Non-pigmented ciliary epithelial cell (primary cell): Measurements from ENCODE around the gene CMC1.
A peak's percentile ranks its signal among the peaks of the same experiment; 100 is the strongest.
"Not testable (repeated sequence)": the region's sequence is repeated elsewhere in the genome, so short reads cannot be mapped to it uniquely, and the experiment has no call there.

Experiments used
- DNase-seq: peaks from one replicate; pipeline ENCODE4 v3.0.0-alpha.2; 2010; ENCODE audit warnings: low read depth

CMC1 gene, protein sequence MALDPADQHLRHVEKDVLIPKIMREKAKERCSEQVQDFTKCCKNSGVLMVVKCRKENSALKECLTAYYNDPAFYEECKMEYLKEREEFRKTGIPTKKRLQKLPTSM

GRCh38 chr3:28241221-28242160, at the start of gene CMC1:
CMC1 (plus strand) TSS chr3:28241619; CDS start chr3:28241794, 175 bp downstream.
- DNase-seq: peak; percentile 77

GRCh38 chr3:28198161-28198560, 43.3 kb upstream of the CMC1 start:
- no peak for DNase-seq

DNA sequence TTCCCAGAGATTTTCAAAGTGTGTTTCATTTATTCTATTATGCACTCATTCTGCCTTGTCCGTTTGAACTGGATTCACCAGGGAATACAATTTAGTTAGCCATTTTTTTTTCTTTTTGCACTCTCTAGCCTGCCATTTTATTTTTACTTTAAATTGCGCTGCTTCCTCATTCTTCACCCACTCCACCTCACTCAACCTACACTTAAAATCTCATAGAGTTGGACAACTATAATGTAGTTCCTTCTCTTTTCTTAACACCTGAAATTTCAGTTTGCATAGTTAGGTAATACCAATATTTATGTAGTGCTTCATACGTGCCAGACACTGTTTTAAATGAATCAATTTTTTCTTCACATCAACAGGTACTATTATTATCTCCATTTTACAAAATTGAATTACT, 42.4 kb upstream of the CMC1 start:
- no peak for DNase-seq

GRCh38 chr3:28199643-28200042, 41.8 kb upstream of the CMC1 start:
- not testable (repeated sequence) for DNase-seq

DNA sequence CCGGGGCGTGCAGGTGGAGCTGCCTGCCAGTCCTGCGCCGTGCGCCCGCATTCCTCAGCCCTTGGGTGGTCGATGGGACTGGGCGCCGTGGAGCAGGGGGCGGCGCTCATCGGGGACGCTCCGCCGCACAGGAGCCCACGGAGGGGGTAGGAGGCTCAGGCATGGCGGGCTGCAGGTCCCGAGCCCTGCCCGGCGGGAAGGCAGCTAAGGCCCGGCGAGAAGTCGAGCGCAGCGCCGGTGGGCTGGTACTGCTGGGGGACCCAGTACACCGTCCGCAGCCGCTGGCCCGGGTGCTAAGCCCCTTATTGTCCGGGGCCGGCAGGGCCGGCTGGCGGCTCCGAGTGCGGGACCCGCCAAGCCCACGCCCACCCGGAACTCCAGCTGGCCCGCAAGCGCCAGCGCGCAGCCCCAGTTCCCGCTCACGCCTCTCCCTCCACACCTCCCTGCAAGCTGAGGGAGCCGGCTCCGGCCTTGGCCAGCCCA, 41.0 kb upstream of the CMC1 start:
- DNase-seq: not testable (repeated sequence)

GRCh38 chr3:28206479-28206878, 34.9 kb upstream of the CMC1 start:
- no peak for DNase-seq

- no peak for DNase-seq
These were observed 34.3 kb upstream of the CMC1 start for GRCh38 chr3:28207000-28207733.

GRCh38 chr3:28210968-28211713, 30.3 kb upstream of the CMC1 start:
- no peak for DNase-seq

- DNase-seq: no peak
These were observed 28.7 kb upstream of the CMC1 start for GRCh38 chr3:28212681-28213080.

DNA sequence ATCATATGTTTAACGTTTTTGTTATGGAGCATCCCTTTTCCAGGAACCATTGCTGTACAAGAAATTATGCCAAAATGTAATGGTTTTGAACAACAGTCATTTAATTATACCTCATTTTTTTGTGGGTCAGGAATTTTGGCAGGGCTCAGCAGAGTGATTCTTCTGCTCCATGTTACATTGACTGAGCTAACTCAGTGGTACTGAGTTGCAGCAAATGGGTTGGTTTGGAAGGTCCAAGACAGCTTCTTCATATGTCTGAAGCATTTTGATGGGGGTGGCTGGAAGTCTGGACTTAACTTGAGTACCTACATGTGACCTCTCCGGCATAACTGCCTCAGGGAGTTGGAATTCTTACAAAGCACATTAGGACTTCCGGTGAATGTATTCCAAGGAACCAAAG, 26.0 kb upstream of the CMC1 start:
- no peak for DNase-seq

DNA sequence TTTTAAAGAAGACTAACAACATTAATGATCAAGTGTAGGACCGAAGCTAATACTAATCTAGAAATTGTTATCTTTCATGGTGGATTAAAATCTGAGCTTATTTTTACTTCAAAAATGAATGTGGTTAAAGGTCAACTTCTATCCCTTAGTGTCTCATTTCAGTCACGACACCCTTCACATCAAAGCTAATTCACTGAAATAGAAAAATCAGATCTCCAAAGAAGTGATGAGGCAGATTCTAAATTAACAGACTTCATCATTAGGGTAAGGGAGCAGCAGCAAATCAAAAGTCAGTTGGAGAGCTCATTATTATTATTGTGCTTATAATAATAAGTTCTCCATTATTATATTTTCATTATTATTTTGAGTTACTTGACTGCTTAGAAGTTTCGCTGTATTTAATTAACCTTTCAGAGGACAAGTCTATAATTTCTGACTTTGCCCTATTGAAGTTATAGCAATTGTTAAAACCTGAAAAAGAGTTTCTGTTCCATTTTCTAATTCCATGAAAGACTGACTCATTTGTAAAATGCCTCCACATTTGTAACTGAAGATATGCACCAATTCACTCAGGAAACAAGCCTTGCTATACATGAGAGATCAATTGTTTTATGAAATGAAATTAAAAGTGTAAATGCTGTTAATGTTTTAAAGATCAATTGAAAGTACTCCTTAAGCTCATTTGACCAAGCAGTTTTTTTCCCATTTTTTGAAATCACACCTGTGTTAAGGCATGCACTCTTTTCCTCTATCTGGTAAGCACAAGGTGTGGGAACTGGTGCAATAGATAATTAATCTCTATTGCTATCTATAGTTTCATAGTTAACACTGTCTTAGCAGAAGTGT, 23.1 kb upstream of the CMC1 start:
- no peak for DNase-seq

DNA sequence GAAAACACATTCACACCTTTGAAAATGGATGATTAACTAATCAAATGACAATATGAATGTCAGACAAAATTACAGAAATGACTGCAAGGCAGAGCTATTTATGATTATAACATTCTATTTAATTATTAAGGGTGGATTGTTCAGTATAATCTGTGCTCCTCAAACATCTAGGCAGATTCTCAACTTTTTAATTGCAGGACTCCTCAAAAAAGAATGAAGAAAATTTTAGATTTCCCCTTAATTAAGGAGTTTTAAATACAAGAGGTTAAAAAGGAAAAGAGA, 22.6 kb upstream of the CMC1 start:
- DNase-seq: no peak

GRCh38 chr3:28224430-28224829, 17.0 kb upstream of the CMC1 start:
- DNase-seq: no peak

GRCh38 chr3:28226020-28226419, 15.4 kb upstream of the CMC1 start:
- no peak for DNase-seq

DNA sequence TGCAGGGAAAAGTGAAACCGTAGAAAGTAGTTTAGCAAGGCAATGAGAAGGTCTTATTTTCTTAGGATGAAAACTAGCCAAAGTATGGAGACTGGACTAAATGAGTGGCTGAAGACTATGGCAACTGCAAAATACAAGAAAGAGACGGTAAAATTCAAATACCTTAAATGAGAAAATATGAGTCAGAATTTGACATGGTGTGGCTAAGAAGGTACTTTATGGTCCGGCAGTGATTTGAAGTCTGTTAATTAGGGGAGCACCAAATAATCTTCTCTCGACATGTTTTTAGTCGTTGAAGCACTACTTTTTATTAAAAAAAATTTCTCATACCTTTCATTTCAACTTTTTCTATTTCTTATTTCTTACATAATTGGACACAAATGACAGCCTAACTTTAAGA, 12.8 kb upstream of the CMC1 start:
- DNase-seq: no peak

DNA sequence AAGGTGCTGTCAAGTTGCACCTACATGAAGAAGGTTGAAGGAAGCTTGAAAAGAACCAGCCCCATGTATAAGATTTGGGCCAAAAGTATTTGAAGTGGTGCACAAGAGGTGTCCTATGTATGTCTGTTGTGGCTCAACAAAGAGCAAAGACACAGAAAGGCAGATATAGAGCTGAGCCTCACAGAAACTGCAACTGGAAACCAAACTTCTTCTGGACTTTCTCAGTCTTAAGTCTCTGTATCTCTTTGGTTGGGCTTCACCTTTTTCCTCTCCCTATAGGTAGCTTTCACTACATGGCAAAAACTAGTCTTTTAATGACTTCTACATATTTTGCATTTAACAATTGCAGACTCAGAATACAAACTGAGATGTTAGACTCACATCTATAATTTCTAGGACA, 8.8 kb upstream of the CMC1 start:
- no peak for DNase-seq

DNA sequence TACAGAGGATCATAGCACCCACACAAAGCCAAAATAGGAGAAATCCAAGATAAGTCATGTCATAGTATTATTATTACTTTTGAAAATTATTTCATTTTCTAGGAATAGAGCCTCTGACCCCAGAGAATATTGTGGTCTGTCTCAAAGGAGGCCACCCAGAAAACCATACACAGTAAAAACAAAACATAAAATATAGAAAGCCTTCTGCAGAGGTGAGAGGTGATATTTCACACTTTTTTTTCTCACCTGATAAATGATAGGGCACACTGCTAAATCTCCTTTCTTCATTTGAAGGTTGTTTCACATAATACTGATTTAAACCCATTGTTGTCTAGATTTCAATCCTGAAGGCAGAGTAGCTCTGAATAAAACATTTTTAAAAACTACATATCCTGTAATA, 7.0 kb upstream of the CMC1 start:
- DNase-seq: no peak

DNA sequence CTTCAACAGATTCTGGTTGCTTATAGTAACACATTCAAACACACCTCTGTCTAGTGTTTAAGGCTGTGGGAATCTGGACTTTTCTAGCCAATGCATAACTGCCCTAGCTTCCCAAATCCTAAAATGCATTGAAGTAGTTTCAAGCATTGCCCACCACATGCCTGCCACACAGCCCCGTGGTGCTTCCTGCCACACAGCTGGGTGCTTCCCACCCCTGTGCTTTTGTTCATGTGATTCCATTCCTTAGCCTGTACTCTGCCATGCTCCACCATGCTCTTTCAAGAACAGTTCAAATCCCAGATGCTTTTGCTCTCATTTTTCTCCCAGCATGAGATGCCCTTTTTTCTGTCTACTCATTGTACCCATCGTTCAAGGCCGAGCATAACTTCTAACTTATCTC, 2.3 kb upstream of the CMC1 start:
- DNase-seq: no peak

DNA sequence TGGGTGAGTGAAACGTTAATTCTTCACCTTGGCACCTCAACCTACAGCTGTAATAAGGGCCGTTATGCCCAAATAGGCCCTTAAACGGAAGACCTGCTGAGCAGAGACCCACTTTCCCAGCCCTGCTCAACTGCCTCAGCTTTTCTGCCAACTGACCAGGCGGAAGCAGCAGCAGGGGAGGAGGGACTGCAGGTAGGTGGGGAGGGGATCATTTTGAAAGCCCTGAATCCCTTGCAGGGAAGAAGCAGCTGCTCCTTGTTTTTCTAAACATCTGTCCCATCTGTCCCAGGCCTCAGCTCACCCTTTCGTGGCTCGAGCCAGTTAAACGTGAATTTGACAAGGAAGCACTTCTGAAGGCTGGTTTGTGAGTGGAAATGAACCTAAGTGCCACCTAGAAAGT, 978 bp upstream of the CMC1 start:
- no peak for DNase-seq

- DNase-seq: no peak
These were observed 1.1 kb downstream of the CMC1 start for GRCh38 chr3:28242519-28242918.

DNA sequence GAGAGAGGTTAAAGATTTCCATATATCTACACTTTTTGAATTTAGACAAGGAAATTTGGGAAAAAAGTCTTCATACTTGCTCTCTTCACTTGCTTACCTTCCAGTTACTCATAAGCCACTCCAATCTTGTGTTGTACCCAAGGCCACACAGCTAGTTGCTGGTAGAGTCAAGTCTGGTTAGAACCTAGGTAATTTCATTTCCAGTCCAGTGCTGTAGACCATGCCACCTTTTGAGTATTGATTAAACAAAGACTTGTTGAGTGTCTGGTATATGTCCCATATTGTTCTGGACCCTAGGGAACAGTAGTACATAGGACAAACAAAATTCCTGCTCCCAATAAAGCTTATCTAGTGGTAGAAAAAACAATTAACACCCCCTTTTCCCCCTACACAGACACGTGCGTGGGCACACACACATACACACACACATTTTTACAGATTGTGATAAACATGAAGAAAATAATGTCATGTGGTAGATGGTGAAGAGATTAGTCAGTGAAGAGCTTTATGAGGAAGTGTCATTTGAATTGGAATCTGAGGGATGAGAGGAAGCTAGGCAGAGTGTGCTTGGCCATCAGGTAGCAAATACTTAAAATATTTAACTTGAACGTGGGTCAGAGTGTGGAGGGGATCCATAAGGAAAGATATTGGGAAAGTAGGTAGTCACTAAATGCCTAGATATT, 2.1 kb downstream of the CMC1 start:
- DNase-seq: no peak
